Fibroblast of lung (primary cell): ENCODE data around the gene ALPK1. TPM values are rescaled to one million over a fixed set of nuclear protein-coding genes. Genes with fewer than 3 reads are reported as not detected.

Experiments
- DNase-seq, 2 donors: peaks; one replicate each; pipeline versions ENCODE4 v3.0.0 to v3.0.0-alpha.2; 2010; ENCODE audit warnings: low read depth in 2 of 2
- H2AFZ ChIP-seq: 2 replicates; pipeline ENCODE4 v1.5.1; 2012; ENCODE audit warnings: low read length, control low read depth, inconsistent platforms
- H3K27ac ChIP-seq: 2 replicates; pipeline ENCODE4 v1.5.1; 2011; ENCODE audit warnings: low read length, control low read depth; ENCODE audit not compliant: insufficient read depth
- H3K27me3 ChIP-seq: 2 replicates; pipeline ENCODE4 v1.5.1; 2011; ENCODE audit warnings: mild to moderate bottlenecking, low read length; ENCODE audit not compliant: control insufficient read depth, insufficient read depth
- H3K36me3 ChIP-seq: 2 replicates; pipeline ENCODE4 v1.5.1; 2011; ENCODE audit warnings: low read length; ENCODE audit not compliant: control insufficient read depth, insufficient read depth
- H3K4me1 ChIP-seq: 2 replicates; pipeline ENCODE4 v1.5.1; 2011; ENCODE audit warnings: low read length; ENCODE audit not compliant: control insufficient read depth, insufficient read depth; ENCODE audit errors: extremely low read depth
- H3K4me2 ChIP-seq: 2 replicates; pipeline ENCODE4 v1.5.1; 2011; ENCODE audit warnings: low read length, control low read depth; ENCODE audit not compliant: insufficient read depth; ENCODE audit errors: extremely low read depth
- H3K4me3 ChIP-seq, 4 experiments: fragments of 200-600 bp in 1 of 4; sonication (generic) in 1 of 4; replicated peaks in 1 of 4; 2 replicates each; pipeline ENCODE4 v1.5.1; 2011 to 2016; ENCODE audit warnings: low read length in 4 of 4, low read depth in 3 of 4, mild to moderate bottlenecking in 3 of 4, control low read depth in 2 of 4, inconsistent platforms in 1 of 4, mixed read lengths in 1 of 4; ENCODE audit not compliant: insufficient read depth in 1 of 4; ENCODE audit errors: control extremely low read depth in 1 of 4
- H3K79me2 ChIP-seq: 2 replicates; pipeline ENCODE4 v1.5.1; 2012; ENCODE audit warnings: mild to moderate bottlenecking, low read length, inconsistent platforms; ENCODE audit not compliant: control insufficient read depth, insufficient read depth
- H3K9ac ChIP-seq: 2 replicates; pipeline ENCODE4 v1.5.1; 2011; ENCODE audit warnings: mild to moderate bottlenecking, low read length, control low read depth; ENCODE audit not compliant: insufficient read depth
- H3K9me3 ChIP-seq: 2 replicates; pipeline ENCODE4 v1.5.1; 2012; ENCODE audit warnings: low read depth, low read length; ENCODE audit not compliant: control insufficient read depth, insufficient read depth
- H4K20me1 ChIP-seq: 2 replicates; pipeline ENCODE4 v1.5.1; 2011; ENCODE audit warnings: low read length; ENCODE audit not compliant: control insufficient read depth, insufficient read depth; ENCODE audit errors: extremely low read depth
- CTCF ChIP-seq, 2 donors: IDR thresholded peaks in 1 of 2; conservative IDR thresholded peaks in 1 of 2; 1 replicate in 1 of 2; 2 replicates in 1 of 2; pipeline ENCODE4 v1.5.1; 2011 to 2012; ENCODE audit warnings: low read length in 2 of 2, control low read depth in 1 of 2, inconsistent platforms in 1 of 2, low read depth in 1 of 2, mild to moderate bottlenecking in 1 of 2
- EZH2 ChIP-seq: IDR thresholded peaks from 2 replicates; pipeline ENCODE4 v1.5.1; 2012; ENCODE audit warnings: low read length, control low read depth, mild to moderate bottlenecking; ENCODE audit errors: missing control alignments
- polyA plus RNA-seq, 2 donors: library from polyadenylated mRNA; depleted of rRNA in 1 of 2; stranded (reverse) in 1 of 2; unstranded in 1 of 2; fragments of >200 nt; gene quantifications; 2 replicates each; pipeline ENCODE4 v1.2.1, GENCODE V29; 2011 to 2012; ENCODE audit warnings: missing spikeins in 1 of 2
- total RNA-seq: library from RNA; depleted of rRNA; stranded (reverse); fragments of >200 nt; gene quantifications from 2 replicates; pipeline ENCODE4 v1.2.1, GENCODE V29; 2014

Gene ALPK1
- total and polyA plus RNA-seq, 2 donors (not counting 1 experiment from before 2014, with no cell fraction given), result 9.3 to 50.2 TPM

GRCh38 chr4:112418092-112418491, 120.9 kb downstream of the ALPK1 start:
- Histone ChIP-seq H2AFZ (no peak overlapping the region), H3K79me2 (no peaks in the 10 kb centered on the region), H3K27me3 (no peaks in the 10 kb centered on the region), H3K4me3 (no peak overlapping the region), H3K4me1 (no peaks in the 10 kb centered on the region), H3K27ac (no peak overlapping the region), H3K9me3 (no peaks in the 10 kb centered on the region), H4K20me1 (no peaks in the 10 kb centered on the region), H3K4me2 (no peak overlapping the region), H3K9ac (no peak overlapping the region), H3K36me3 (no peaks in the 10 kb centered on the region)
- TF ChIP-seq CTCF (conservative IDR thresholded peaks at IDR 0.05 in 1 of 2, IDR thresholded peaks at IDR 0.05 in 1 of 2; ENCODE audit: low read depth in 1 of 2, low read length in 2 of 2), result no peak
- TF ChIP-seq EZH2, result no peak
- no peak for DNase-seq

GRCh38 chr4:112421911-112422310, 124.7 kb downstream of the ALPK1 start:
- no peak for DNase-seq
- Histone ChIP-seq H3K27me3 (no peaks in the 10 kb centered on the region), H2AFZ (no peak overlapping the region)

GRCh38 chr4:112422644-112423043, 125.5 kb downstream of the ALPK1 start:
- TF ChIP-seq CTCF (conservative IDR thresholded peaks at IDR 0.05 in 1 of 2, IDR thresholded peaks at IDR 0.05 in 1 of 2; ENCODE audit: low read depth in 1 of 2, low read length in 2 of 2), result no peak
- TF ChIP-seq EZH2, result no peak
- Histone ChIP-seq H2AFZ (no peak overlapping the region), H3K27ac (no peak overlapping the region), H3K79me2 (no peaks in the 10 kb centered on the region), H3K4me1 (no peaks in the 10 kb centered on the region), H3K9ac (no peak overlapping the region), H3K36me3 (no peaks in the 10 kb centered on the region), H4K20me1 (no peaks in the 10 kb centered on the region), H3K27me3 (no peaks in the 10 kb centered on the region), H3K9me3 (no peaks in the 10 kb centered on the region), H3K4me3 (no peak overlapping the region), H3K4me2 (no peak overlapping the region)
- DNase-seq, result no peak

More at GRCh38 chr4:112421911-112422310, 124.7 kb downstream of the ALPK1 start:
- Histone ChIP-seq H4K20me1 (no peaks in the 10 kb centered on the region), H3K79me2 (no peaks in the 10 kb centered on the region), H3K4me2 (no peak overlapping the region), H3K4me1 (no peaks in the 10 kb centered on the region), H3K27ac (no peak overlapping the region), H3K9me3 (no peaks in the 10 kb centered on the region), H3K9ac (no peak overlapping the region), H3K4me3 (no peak overlapping the region), H3K36me3 (no peaks in the 10 kb centered on the region)
- no peak for TF ChIP-seq CTCF (conservative IDR thresholded peaks at IDR 0.05 in 1 of 2, IDR thresholded peaks at IDR 0.05 in 1 of 2; ENCODE audit: low read depth in 1 of 2, low read length in 2 of 2)
- no peak for TF ChIP-seq EZH2
